HFF-Myc (cell line): ENCODE data around the gene EID1.

ENCODE experiments used
- DNase-seq: peaks from one replicate; pipeline ENCODE4 v3.0.0-alpha.2; 2011; ENCODE audit warnings: low read depth; ENCODE audit errors: extremely low read depth
- H3K4me3 ChIP-seq: replicated peaks from 2 replicates; pipeline ENCODE4 v1.5.1; 2011; ENCODE audit warnings: low read depth, mild to moderate bottlenecking, control low read depth, low read length
- TF ChIP-seq, protein P1 (sequence below): IDR thresholded peaks from 2 replicates; pipeline ENCODE4 v1.5.1; 2012; ENCODE audit warnings: mild to moderate bottlenecking, low read depth, low read length, control low read depth; ENCODE audit errors: missing control alignments

EID1 gene

GRCh38 chr15:48868023-48868422, 9.9 kb upstream of the EID1 start:
- no peak for DNase-seq
- no peak overlapping the region for H3K4me3 ChIP-seq
- TF ChIP-seq, protein P1, sequence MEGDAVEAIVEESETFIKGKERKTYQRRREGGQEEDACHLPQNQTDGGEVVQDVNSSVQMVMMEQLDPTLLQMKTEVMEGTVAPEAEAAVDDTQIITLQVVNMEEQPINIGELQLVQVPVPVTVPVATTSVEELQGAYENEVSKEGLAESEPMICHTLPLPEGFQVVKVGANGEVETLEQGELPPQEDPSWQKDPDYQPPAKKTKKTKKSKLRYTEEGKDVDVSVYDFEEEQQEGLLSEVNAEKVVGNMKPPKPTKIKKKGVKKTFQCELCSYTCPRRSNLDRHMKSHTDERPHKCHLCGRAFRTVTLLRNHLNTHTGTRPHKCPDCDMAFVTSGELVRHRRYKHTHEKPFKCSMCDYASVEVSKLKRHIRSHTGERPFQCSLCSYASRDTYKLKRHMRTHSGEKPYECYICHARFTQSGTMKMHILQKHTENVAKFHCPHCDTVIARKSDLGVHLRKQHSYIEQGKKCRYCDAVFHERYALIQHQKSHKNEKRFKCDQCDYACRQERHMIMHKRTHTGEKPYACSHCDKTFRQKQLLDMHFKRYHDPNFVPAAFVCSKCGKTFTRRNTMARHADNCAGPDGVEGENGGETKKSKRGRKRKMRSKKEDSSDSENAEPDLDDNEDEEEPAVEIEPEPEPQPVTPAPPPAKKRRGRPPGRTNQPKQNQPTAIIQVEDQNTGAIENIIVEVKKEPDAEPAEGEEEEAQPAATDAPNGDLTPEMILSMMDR, result no peak

GRCh38 chr15:48868536-48868935, 9.4 kb upstream of the EID1 start:
- H3K4me3 ChIP-seq, result no peak overlapping the region
- TF ChIP-seq, protein P1, result no peak
- peak; percentile 71 for DNase-seq

DNA sequence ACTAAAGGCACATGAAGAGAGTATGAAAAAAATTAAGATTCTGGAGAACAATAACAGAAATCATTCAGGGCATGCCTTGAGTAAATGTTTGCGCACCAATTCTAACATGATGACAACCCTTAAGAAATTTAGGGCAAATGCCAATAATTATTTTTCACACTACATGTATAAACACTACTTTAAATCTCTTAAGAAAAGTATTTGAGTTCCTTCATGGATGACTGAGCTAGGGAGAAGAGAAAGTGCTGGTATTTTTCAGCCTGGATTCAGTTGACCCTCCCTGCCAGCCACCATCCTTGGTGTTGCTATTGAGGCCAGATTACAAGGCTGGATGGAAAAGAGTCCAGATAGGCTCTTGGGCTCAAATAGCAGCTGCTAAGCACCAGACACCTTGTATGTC, 8.0 kb upstream of the EID1 start:
- no peak overlapping the region for H3K4me3 ChIP-seq
- no peak for DNase-seq
- TF ChIP-seq, protein P1, result no peak

DNA sequence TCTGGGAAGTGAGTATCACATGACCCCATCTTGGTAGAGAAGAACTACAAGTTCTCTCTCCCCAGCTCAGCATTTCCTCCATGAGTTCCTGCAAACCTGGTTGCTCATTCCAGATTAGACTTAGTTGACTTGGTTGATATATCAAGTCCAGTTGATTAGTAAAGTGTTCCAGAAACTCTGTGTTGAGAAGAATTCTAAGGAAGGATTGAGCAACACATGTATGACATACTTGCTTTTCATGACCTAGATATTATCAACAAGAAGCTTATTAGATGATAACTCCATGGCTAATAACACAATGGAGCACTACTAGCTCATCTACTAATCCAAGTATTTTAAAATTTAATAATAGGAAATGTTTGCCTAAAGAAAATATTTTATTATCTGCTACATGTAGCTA, 6.4 kb upstream of the EID1 start:
- H3K4me3 ChIP-seq, result no peak overlapping the region
- no peak for DNase-seq
- TF ChIP-seq, protein P1, result no peak

- H3K4me3 ChIP-seq, result no peak overlapping the region
- DNase-seq, result no peak
These were observed 5.3 kb upstream of the EID1 start for GRCh38 chr15:48872632-48873031.

GRCh38 chr15:48875241-48875960, 2.5 kb upstream of the EID1 start:
- no peak overlapping the region for H3K4me3 ChIP-seq
- TF ChIP-seq, protein P1, result no peak
- no peak for DNase-seq

More at GRCh38 chr15:48872632-48873031, 5.3 kb upstream of the EID1 start:
- TF ChIP-seq, protein P1, result no peak

- TF ChIP-seq, protein P1, result no peak
- DNase-seq, result no peak
These were observed 1.9 kb upstream of the EID1 start for GRCh38 chr15:48876057-48876456.

More at GRCh38 chr15:48876057-48876456, 1.9 kb upstream of the EID1 start:
- no peak overlapping the region for H3K4me3 ChIP-seq
